GM12878 (cell line): ENCODE data around the gene CRBN. TPM values are rescaled to one million over a fixed set of nuclear protein-coding genes. Genes with fewer than 3 reads are reported as not detected.

Experiments used
- ATAC-seq: fragments of 200-7000 bp; cut with Tn5 transposase; 3 replicates; pipeline ENCODE4 v1.9.1; 2020; ENCODE audit warnings: mild to moderate bottlenecking, moderate library complexity
- BruUV-seq: library from RNA; stranded (reverse); fragments of 400-500 nt; replicated peaks from 2 replicates; lab custom pipeline; 2021; lab: Mats Ljungman, UMichigan
- CTCF ChIA-PET: fragments of 300-600 bp; sonication (Branson Sonifier 250); formaldehyde crosslinking; extraction: SDS; loops from one replicate; lab custom pipeline; 2021; ENCODE audit warnings: inconsistent platforms; lab: Yijun Ruan, JAX
- POLR2A ChIA-PET: fragments of 350-600 bp; formaldehyde crosslinking; extraction: SDS; loops from one replicate; lab custom pipeline; 2021; ENCODE audit warnings: inconsistent platforms; lab: Charles Lee
- RAD21 ChIA-PET: fragments of 300-600 bp; sonication (Branson Sonifier 250); formaldehyde crosslinking; loops from one replicate; lab custom pipeline; 2023; ENCODE audit warnings: antibody characterized with exemption; ENCODE audit not compliant: unreplicated experiment; lab: Charles Lee
- SMC1A ChIA-PET: fragments of 300-600 bp; sonication (Branson Sonifier 250); formaldehyde crosslinking; loops from one replicate; lab custom pipeline; 2023; ENCODE audit not compliant: unreplicated experiment, uncharacterized antibody; lab: Charles Lee
- DNase-seq: peaks from one replicate; pipeline ENCODE4 v3.0.0-alpha.2; 2011; ENCODE audit warnings: low read depth, low spot score
- FAIRE-seq: peaks from 3 replicates; lab custom pipeline; 2011; peaks lifted over from hg19 to GRCh38; lab: Jason Lieb, UNC
- H2AFZ ChIP-seq: 2 replicates; pipeline ENCODE4 v1.6.0; 2011; ENCODE audit warnings: low read depth, low read length, control low read depth; ENCODE audit not compliant: control insufficient read depth
- H3K27ac ChIP-seq: 2 replicates; pipeline ENCODE4 v1.5.1; 2011; ENCODE audit warnings: control low read depth; ENCODE audit not compliant: control insufficient read depth, insufficient read depth
- H3K27me3 ChIP-seq, 2 experiments: replicated peaks in 1 of 2; 2 replicates each; pipeline versions ENCODE4 v1.6.0 to v1.6.1; 2011; ENCODE audit warnings: low read length in 1 of 2; ENCODE audit not compliant: control insufficient read depth in 2 of 2, insufficient read depth in 2 of 2
- H3K36me3 ChIP-seq, 2 experiments: 2 replicates each; pipeline ENCODE4 v1.5.1; 2011; ENCODE audit warnings: low read length in 1 of 2; ENCODE audit not compliant: control insufficient read depth in 2 of 2, insufficient read depth in 2 of 2
- H3K4me1 ChIP-seq: 2 replicates; pipeline ENCODE4 v1.6.1; 2011; ENCODE audit warnings: mild to moderate bottlenecking, low read length, moderate library complexity, mixed read lengths; ENCODE audit not compliant: control insufficient read depth, insufficient read depth
- H3K4me2 ChIP-seq: 2 replicates; pipeline ENCODE4 v1.6.0; 2011; ENCODE audit warnings: control low read depth; ENCODE audit not compliant: control insufficient read depth, insufficient read depth
- H3K4me3 ChIP-seq: fragments of 200-600 bp; sonication (generic); 2 replicates; pipeline ENCODE4 v1.5.1; 2016
- H3K79me2 ChIP-seq: 2 replicates; pipeline ENCODE4 v1.6.0; 2011; ENCODE audit warnings: low read length; ENCODE audit not compliant: control insufficient read depth, insufficient read depth
- H3K9ac ChIP-seq: 2 replicates; pipeline ENCODE4 v1.8.0; 2011; ENCODE audit warnings: low read length, control low read depth, mixed read lengths; ENCODE audit not compliant: control insufficient read depth, insufficient read depth
- H3K9me3 ChIP-seq: replicated peaks from 3 replicates; pipeline ENCODE4 v1.5.1; 2011; ENCODE audit warnings: mild to moderate bottlenecking, low read length; ENCODE audit not compliant: control insufficient read depth, insufficient read depth
- H4K20me1 ChIP-seq: 2 replicates; pipeline ENCODE4 v1.6.0; 2011; ENCODE audit not compliant: control insufficient read depth, insufficient read depth
- KLF5 ChIP-seq: fragments of 450-650 bp; IDR thresholded peaks from 2 replicates; pipeline ENCODE4 v1.6.1; 2014; ENCODE audit warnings: mild to moderate bottlenecking; ENCODE audit not compliant: partially characterized antibody
- MXI1 ChIP-seq: fragments of 150-350 bp; IDR thresholded peaks from 2 replicates; pipeline ENCODE4 v1.6.1; 2011; ENCODE audit warnings: low read depth, mild to moderate bottlenecking, inconsistent platforms, low read length, improper control_type of control experiment
- NFIC ChIP-seq: IDR thresholded peaks from 2 replicates; pipeline ENCODE4 v1.6.1; 2012; ENCODE audit warnings: low read depth, mild to moderate bottlenecking, inconsistent platforms, low read length, moderate library complexity
- TAF1 ChIP-seq: IDR thresholded peaks from 2 replicates; pipeline ENCODE4 v1.6.1; 2011; ENCODE audit warnings: mild to moderate bottlenecking, low read depth, low read length, borderline replicate concordance
- WGBS: methylation state at CpG from one replicate; pipeline ENCODE4 v1.1.6; 2016; ENCODE audit warnings: low lambda C conversion rate; ENCODE audit not compliant: insufficient replicate concordance, insufficient coverage; ENCODE audit errors: missing lambda C conversion rate; 5-methylcytosine and 5-hydroxymethylcytosine counted together
- in situ Hi-C: fragments of 300-500 bp; cut with MboI; formaldehyde crosslinking; loops from 9 replicates; pipeline ENCODE4 v1.14.3; 2018; ENCODE audit warnings: mixed read lengths
- intact Hi-C: fragments of 100-400 bp; cut with micrococcal nuclease; formaldehyde crosslinking; loops from one replicate; pipeline ENCODE4 v1.14.2; 2022; ENCODE audit not compliant: unreplicated experiment
- polyA plus RNA-seq, 11 experiments: library from polyadenylated mRNA; depleted of rRNA in 4 of 11; unstranded in 6 of 11; stranded (reverse) in 5 of 11; fragments of >200 nt; fragmentation: Nextera tagmentation in 4 of 11; fragmentation: Illumina TruSeq in 1 of 11; extraction: Ambion mirVana in 4 of 11; extraction: Trizol in 1 of 11; gene quantifications; 1 replicate in 1 of 11; 2 replicates in 10 of 11; pipeline versions ENCODE4 v1.2.1 to v1.2.3, GENCODE V29; 2011 to 2016; ENCODE audit warnings: inconsistent platforms in 2 of 11, missing spikeins in 2 of 11, low read depth in 1 of 11
- total RNA-seq, 4 experiments: library from RNA; depleted of rRNA in 3 of 4; stranded (reverse); fragments of >200 nt in 3 of 4; fragmentation: Illumina TruSeq in 1 of 4; extraction: Trizol in 1 of 4; gene quantifications; 2 replicates each; pipeline versions ENCODE4 v1.2.1 to v1.2.3, GENCODE V29; 2013 to 2021
- TF ChIP-seq, protein P1 (sequence below): fragments of 450-650 bp; IDR thresholded peaks from 2 replicates; pipeline ENCODE4 v1.6.1; 2018; ENCODE audit warnings: borderline replicate concordance, mild to moderate bottlenecking; ENCODE audit not compliant: partially characterized antibody
- TF ChIP-seq, protein P2 (sequence below): fragments of 450-650 bp; IDR thresholded peaks from 2 replicates; pipeline ENCODE4 v1.6.1; 2017; ENCODE audit warnings: mild to moderate bottlenecking, moderate library complexity
- TF ChIP-seq, protein P3 (sequence below): IDR thresholded peaks from 2 replicates; pipeline ENCODE4 v1.6.1; 2011; ENCODE audit warnings: low read depth, low read length, improper control_type of control experiment, borderline replicate concordance

Gene CRBN
- total and polyA plus RNA-seq, 10 of the 15 experiments (the other 5 are each of a cell fraction or from before 2014, with no cell fraction given) = 21.7 to 115 (median 35.8) TPM

DNA sequence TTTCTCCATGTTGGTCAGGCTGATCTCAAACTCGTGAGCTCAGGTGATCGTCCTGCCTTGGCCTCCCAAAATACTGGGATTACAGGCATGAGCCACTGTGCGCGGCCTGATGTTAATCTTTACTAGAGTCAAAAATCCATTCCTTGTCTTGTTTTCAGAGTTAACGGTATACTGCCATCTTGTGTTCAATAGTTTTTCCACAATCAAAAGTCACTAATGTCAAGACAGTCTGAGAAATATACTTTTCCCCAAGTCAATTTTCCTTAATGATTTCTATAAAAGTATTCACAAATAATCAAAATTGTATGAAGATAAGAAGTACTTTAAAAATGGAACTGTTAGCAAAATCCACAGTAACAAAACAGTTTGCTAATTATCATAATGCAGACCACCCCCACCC, 8.5 kb downstream of the CRBN start (continued):
- TF ChIP-seq NFIC (no peak), TAF1 (no peak)

DNA sequence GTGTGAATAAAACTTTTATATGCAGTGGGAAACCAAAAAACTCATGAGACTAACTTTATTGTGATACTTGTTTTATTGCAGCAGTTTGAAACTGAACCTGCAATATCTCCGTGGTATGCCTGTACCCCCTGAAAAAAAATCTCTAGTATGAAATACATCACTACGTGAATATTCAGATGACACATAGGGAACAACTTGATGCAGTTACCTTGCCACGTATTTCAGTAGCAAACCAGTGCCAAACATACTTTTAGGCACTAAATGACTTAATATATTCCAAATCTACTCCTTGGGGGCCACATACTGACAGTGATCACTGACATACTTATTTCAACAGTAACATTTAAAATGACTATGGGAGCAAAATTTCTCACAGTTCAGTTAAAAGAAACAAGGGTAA, 13.8 kb downstream of the CRBN start:
- intact Hi-C loops = no loop called here

More for the DNA sequence above, 13.8 kb downstream of the CRBN start:
- ChIA-PET SMC1A (no interaction called here), RAD21 (no interaction called here), POLR2A (no interaction called here), CTCF (no interaction called here)
- FAIRE-seq = no peak
- WGBS = 42% methylated on average over 3 of the region's 3 CpGs
- H3K4me3 ChIP-seq = no peak overlapping the region
- H3K9ac ChIP-seq = no peak overlapping the region
- no peak overlapping the region for H2AFZ ChIP-seq
- no peaks in the 10 kb centered on the region for H4K20me1 ChIP-seq
- H3K4me2 ChIP-seq = no peak overlapping the region
- no peak for DNase-seq
- no TSS peak for BruUV-seq
- no peak for ATAC-seq
- H3K4me1 ChIP-seq = no peaks in the 10 kb centered on the region
- in situ Hi-C loops = no loop called here
- peaks cover 0 to 32% of the 10 kb centered on the region in 2 experiments; a peak in 2 of 4 replicates for H3K36me3 ChIP-seq
- H3K27me3 ChIP-seq = no peaks in the 10 kb centered on the region
- no peaks in the 10 kb centered on the region; the same call in 2 of the 3 replicates for H3K9me3 ChIP-seq
- no peaks in the 10 kb centered on the region for H3K79me2 ChIP-seq
- no peak overlapping the region for H3K27ac ChIP-seq
- TF ChIP-seq NFIC = no peak
- TF ChIP-seq, protein P1, sequence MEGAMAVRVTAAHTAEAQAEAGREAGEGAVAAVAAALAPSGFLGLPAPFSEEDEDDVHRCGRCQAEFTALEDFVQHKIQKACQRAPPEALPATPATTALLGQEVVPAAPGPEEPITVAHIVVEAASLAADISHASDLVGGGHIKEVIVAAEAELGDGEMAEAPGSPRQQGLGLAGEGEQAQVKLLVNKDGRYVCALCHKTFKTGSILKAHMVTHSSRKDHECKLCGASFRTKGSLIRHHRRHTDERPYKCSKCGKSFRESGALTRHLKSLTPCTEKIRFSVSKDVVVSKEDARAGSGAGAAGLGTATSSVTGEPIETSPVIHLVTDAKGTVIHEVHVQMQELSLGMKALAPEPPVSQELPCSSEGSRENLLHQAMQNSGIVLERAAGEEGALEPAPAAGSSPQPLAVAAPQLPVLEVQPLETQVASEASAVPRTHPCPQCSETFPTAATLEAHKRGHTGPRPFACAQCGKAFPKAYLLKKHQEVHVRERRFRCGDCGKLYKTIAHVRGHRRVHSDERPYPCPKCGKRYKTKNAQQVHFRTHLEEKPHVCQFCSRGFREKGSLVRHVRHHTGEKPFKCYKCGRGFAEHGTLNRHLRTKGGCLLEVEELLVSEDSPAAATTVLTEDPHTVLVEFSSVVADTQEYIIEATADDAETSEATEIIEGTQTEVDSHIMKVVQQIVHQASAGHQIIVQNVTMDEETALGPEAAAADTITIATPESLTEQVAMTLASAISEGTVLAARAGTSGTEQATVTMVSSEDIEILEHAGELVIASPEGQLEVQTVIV = no peak
- TF ChIP-seq, protein P2, sequence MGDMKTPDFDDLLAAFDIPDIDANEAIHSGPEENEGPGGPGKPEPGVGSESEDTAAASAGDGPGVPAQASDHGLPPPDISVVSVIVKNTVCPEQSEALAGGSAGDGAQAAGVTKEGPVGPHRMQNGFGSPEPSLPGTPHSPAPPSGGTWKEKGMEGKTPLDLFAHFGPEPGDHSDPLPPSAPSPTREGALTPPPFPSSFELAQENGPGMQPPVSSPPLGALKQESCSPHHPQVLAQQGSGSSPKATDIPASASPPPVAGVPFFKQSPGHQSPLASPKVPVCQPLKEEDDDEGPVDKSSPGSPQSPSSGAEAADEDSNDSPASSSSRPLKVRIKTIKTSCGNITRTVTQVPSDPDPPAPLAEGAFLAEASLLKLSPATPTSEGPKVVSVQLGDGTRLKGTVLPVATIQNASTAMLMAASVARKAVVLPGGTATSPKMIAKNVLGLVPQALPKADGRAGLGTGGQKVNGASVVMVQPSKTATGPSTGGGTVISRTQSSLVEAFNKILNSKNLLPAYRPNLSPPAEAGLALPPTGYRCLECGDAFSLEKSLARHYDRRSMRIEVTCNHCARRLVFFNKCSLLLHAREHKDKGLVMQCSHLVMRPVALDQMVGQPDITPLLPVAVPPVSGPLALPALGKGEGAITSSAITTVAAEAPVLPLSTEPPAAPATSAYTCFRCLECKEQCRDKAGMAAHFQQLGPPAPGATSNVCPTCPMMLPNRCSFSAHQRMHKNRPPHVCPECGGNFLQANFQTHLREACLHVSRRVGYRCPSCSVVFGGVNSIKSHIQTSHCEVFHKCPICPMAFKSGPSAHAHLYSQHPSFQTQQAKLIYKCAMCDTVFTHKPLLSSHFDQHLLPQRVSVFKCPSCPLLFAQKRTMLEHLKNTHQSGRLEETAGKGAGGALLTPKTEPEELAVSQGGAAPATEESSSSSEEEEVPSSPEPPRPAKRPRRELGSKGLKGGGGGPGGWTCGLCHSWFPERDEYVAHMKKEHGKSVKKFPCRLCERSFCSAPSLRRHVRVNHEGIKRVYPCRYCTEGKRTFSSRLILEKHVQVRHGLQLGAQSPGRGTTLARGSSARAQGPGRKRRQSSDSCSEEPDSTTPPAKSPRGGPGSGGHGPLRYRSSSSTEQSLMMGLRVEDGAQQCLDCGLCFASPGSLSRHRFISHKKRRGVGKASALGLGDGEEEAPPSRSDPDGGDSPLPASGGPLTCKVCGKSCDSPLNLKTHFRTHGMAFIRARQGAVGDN = no peak
- TF ChIP-seq KLF5 = no peak
- no peak for TF ChIP-seq MXI1
- TF ChIP-seq, protein P3, sequence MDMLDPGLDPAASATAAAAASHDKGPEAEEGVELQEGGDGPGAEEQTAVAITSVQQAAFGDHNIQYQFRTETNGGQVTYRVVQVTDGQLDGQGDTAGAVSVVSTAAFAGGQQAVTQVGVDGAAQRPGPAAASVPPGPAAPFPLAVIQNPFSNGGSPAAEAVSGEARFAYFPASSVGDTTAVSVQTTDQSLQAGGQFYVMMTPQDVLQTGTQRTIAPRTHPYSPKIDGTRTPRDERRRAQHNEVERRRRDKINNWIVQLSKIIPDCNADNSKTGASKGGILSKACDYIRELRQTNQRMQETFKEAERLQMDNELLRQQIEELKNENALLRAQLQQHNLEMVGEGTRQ = no peak
